Tibial nerve (tissue), 4 donors: ENCODE data around the gene NUDT13.

Source experiments
- CTCF ChIP-seq, 5 experiments: fragments of 200-600 bp in 3 of 5; fragments of 450-650 bp in 2 of 5; sonication (generic) in 3 of 5; IDR thresholded peaks; one replicate each; pipeline ENCODE4 v1.5.1; 2016 to 2019; ENCODE audit warnings: antibody characterized with exemption in 5 of 5, mild to moderate bottlenecking in 3 of 5, moderate library complexity in 2 of 5
- EP300 ChIP-seq, 2 donors: sonication (generic); formaldehyde crosslinking; IDR thresholded peaks; one replicate each; pipeline ENCODE4 v1.6.1; 2017; ENCODE audit warnings: antibody characterized with exemption in 2 of 2, mild to moderate bottlenecking in 1 of 2
- POLR2A ChIP-seq, 2 donors: fragments of 450-650 bp; IDR thresholded peaks; one replicate each; pipeline ENCODE4 v1.6.1; 2017; ENCODE audit warnings: antibody characterized with exemption in 2 of 2, mild to moderate bottlenecking in 2 of 2, moderate library complexity in 2 of 2

GRCh38 chr10:73073627-73074026 lies 36.6 kb upstream of the NUDT13 start:
- no peak for TF ChIP-seq CTCF (IDR thresholded peaks at IDR 0.05)
- TF ChIP-seq POLR2A (IDR thresholded peaks at IDR 0.05): no peak
- TF ChIP-seq EP300 (IDR thresholded peaks at IDR 0.05): no peak
